GM19372 (cell line): ENCODE measurements around the gene KRTAP12-4.
"Not testable (repeated sequence)": the region's sequence is repeated elsewhere in the genome, so short reads cannot be mapped to it uniquely, and the experiment has no call there.

Experiments used
- ATAC-seq: cut with Tn5 transposase; IDR thresholded peaks from one replicate; pipeline ENCODE4 v1.9.1; 2021; ENCODE audit warnings: mild to moderate bottlenecking, low read depth, moderate library complexity; ENCODE audit not compliant: unreplicated experiment

KRTAP12-4 gene

DNA sequence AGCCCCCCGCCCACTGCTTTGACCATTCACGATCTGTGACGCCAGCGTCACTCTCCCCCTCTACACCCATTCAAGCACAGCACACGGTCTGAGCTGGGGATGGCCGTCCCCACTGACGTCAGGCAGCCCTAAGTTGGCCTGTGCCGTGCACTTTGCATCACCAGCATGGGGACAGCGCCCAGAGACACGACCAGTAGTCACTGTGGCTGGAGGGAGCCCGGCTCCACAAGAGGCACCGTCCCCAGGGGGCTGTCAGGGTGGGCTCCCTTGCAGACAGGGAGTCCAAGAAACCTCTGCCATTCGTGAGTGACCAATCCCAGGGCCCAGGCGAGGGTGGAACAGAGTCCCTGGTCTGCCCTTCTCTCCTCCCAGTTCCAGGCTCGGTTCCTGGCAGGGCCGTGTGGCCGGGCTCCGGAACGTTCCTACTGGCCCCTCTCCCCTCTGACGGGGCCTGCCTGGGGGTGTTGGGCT, 40.3 kb downstream of the KRTAP12-4 start:
- no peak for ATAC-seq

DNA sequence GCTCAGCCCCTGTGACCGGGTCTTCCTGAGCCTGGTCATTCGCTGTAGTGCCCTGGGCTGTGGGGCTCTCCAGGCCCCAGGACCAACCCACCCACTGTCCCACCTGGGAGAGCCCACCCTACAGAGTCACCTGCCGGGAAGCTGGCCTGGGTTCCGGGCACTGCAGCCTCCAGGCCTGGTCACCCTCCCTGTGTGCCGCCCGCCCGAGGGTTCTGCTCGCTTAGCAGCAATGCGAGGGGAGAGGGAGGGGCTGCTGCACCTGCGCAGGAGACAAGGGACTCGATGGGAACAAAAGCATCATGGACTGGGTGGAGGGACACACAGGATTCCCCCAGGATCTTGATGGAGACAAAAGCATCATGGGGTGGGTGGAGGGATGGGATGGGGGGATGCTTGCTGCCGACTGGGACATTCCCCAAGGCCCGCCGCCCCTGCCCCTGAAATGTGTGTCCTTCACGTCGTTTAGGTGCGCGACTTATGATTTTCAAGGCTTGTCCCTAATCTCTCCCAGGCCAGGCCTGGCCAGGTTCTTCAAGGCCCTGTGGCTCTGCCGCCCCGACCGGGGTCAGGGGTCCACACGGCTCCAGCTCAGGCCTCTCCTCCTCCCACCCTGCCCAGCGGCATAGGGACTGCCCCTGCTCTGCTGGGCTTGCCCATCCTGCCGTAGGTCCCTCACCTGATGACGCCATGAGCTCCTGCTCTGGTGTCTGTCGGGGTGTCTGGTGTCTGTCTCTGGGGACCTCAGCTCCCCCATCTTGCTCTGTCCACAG, 40.9 kb downstream of the KRTAP12-4 start:
- ATAC-seq, result no peak

DNA sequence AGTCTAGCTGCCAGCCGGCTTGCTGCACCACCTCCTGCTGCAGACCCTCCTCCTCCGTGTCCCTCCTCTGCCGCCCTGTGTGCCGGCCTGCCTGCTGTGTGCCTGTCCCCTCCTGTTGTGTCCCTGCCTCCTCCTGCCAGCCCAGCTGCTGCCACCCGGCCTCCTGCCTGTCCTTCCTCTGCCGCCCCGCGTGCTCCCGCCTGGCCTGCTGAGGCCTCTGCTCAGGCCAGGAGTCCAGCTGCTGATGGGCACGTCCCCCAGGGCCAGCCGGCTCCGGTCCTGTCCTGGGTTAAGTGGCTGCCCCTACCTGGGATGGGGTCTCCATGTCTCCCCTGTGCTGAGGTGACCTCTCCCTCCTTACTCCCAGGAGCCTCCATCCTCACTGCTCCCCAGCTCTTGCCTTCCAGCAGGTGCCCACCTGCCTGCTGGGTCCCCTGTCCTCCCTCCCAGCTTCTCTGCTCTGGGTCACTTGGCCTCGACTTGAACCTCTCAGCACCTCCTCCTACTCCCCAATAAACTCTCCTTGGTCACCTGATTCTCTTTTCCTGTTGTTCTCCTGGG, 41.7 kb downstream of the KRTAP12-4 start:
- no peak for ATAC-seq

DNA sequence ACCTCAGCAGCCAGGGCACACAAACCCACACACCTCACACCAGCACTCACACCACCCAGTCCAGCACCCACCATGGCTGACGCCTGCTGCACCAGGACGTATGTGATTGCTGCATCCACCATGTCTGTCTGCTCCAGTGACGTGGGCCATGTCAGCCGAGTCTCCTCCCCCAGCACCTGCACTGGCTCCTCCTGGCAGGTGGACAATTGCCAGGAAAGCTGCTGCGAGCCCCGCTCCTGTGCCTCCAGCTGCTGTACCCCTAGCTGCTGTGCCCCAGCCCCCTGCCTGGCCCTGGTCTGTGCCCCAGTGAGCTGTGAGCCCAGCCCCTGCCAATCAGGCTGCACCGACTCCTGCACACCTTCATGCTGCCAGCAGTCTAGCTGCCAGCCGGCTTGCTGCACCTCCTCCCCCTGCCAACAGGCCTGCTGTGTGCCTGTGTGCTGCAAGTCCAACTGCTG, 42.4 kb downstream of the KRTAP12-4 start, which contains the start of gene KRTAP10-8:
Gene KRTAP10-8, plus strand, starts transcription at position 51 of the 458 bp plus-strand sequence. Its CDS starts 22 bp downstream, at position 73.
- no peak for ATAC-seq

DNA sequence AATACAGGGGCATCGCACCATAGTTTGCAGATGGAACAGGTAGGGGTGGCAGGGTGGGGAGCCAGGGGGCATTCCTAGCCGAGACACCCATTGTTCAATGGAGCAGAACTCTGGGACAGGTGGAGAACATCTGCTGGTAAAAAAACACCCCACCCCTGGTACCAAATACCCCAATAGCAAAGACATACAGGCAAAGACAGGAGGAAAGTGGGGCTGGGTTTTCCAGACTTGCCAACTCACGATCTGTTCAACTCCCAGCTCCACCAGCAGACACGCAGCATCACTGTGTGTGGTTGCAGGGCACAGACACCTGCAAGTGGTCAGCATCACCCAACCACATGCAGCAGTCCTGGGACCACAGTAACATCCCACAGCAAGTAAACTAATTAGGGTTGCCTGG, 42.9 kb downstream of the KRTAP12-4 start:
- ATAC-seq, result no peak

DNA sequence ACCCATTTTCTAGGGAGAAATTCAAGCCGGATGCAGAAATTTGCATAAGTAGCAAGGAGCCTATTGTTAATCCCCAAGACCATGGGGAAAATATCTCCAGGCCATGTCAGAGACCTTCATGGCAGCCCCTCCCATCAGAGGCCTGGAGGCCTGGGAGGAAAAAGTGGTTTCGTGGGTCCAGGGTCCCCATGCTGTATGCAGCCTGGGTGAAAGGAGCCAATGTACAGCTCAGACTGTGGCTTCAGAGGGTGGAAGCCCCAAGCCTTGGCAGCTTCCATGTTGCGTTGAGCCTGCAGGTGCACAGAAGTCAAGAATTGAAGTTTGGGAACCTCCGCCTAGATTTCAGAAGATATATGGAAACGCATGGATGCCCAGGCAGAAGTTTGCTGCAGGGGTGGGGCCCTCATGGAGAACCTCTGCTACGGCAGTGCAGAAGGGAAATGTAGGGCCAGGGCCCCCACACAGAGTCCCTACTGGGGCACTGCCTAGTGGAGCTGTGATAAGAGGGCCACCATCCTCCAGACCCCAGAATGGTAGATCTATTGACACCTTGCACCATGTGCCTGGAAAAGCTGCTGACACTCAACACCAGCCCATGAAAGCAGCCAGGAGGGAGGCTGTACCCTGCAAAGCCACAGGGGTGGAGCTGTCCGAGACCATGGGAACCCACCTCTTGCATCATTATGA, 44.2 kb downstream of the KRTAP12-4 start:
- ATAC-seq, result not testable (repeated sequence)

DNA sequence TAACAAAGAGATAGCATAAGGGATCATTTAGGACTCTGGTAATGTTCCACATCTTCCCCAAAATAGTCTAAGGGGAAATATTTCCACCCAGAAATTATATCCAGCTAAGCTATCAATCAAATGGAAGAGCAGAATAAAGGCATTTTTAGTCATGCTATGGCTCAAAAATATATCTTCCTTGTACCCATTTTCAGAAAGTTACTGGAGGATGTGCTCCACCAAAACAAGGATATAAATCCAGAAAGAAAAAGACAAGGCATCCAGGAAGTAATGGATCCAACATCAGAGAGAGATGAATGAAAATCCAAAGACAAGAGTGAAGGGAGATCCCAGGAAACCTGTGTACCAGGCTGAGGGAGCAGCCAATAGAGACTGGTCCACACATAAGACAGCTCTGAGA, 45.3 kb downstream of the KRTAP12-4 start:
- no peak for ATAC-seq

DNA sequence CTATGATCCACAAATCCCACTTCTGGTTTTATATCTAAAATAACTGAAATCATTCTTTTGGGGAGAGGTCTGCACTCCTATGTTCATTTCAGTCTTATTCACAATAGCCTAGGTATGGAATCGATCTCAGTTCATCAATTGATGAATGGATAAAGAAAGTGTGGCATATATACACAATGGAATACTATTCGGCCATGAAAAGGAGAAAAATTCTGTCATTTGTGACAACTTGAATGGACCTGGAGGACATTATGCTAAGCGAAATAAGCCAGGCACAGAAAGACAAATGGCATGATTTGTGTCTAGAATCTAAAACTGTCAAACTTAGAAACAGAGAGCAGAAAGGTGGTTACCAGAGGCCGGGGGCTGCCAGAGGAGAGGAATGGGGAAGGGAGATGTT, 48.0 kb downstream of the KRTAP12-4 start:
- no peak for ATAC-seq
